ENCODE measurements around the gene ARF1. TPM values are rescaled to one million over a fixed set of nuclear protein-coding genes. Genes with fewer than 3 reads are reported as not detected.

Gene ARF1
- polyA plus RNA-seq, 1 experiment, result 933 TPM

DNA sequence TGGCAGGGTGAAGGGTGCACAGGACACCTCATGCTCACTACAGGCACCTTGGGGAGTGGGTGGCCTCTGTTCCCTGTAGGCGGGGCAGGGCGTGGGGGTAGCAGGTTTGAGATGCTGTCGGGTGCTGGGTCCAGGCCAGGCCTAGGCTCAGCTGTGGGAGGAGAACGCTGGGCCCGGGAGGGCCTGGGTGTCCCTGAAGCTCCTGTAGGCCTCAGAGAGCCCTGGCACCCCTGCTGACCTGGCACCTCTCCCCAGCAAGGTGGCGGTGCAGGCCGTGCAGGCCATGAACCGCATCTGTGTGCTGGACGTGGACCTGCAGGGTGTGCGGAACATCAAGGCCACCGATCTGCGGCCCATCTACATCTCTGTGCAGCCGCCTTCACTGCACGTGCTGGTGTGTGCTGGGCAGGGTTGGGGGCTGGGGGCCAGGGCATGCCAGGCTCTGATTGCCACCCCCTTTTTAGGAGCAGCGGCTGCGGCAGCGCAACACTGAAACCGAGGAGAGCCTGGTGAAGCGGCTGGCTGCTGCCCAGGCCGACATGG, 64.7 kb downstream of the ARF1 start:
- H3K4me3 ChIP-seq (ENCODE audit: low read depth, low read length), result no peak overlapping the region
- TF ChIP-seq, protein P1, sequence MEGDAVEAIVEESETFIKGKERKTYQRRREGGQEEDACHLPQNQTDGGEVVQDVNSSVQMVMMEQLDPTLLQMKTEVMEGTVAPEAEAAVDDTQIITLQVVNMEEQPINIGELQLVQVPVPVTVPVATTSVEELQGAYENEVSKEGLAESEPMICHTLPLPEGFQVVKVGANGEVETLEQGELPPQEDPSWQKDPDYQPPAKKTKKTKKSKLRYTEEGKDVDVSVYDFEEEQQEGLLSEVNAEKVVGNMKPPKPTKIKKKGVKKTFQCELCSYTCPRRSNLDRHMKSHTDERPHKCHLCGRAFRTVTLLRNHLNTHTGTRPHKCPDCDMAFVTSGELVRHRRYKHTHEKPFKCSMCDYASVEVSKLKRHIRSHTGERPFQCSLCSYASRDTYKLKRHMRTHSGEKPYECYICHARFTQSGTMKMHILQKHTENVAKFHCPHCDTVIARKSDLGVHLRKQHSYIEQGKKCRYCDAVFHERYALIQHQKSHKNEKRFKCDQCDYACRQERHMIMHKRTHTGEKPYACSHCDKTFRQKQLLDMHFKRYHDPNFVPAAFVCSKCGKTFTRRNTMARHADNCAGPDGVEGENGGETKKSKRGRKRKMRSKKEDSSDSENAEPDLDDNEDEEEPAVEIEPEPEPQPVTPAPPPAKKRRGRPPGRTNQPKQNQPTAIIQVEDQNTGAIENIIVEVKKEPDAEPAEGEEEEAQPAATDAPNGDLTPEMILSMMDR (IDR thresholded peaks at IDR 0.05; ENCODE audit: insufficient read depth, low read depth, low read length), result no peak
- ChIA-PET POLR2A (no interaction called here), CTCF (interaction anchor here (2.2 kb wide), 1 partner anchor 18 kb away, joined by 7 read pairs; the partner anchor contains the start of gene IBA57)
- no peaks in the 10 kb centered on the region for H3K27me3 ChIP-seq (ENCODE audit: control insufficient read depth, insufficient read depth, low read length)
- H3K36me3 ChIP-seq (ENCODE audit: control insufficient read depth, insufficient read depth, low read length), result peaks cover 23% of the 10 kb centered on the region
- DNase-seq (ENCODE audit: low read depth), result no peak

DNA sequence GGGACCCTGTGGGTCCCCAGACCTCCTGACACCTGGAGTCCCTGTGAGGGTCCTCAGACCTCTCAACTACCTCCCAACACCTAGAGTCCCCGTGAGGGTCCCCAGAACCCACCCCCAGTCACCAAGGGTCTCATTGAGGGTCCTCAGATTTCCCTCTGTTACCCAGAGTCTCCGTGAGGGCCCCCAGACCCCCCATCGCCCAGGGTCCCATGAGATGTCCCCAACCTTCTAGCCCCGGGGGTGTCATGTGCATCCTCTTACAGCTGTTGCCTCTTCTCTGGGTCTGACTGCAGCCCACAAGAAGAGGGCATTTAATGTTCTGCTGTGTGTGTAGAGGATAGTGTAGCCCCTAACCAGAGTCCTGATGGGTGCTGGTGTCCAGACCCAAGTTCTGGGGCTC, 65.3 kb downstream of the ARF1 start:
- TF ChIP-seq, protein P1 (IDR thresholded peaks at IDR 0.05; ENCODE audit: insufficient read depth, low read depth, low read length), result no peak
- Histone ChIP-seq H3K27me3 (ENCODE audit: control insufficient read depth, insufficient read depth, low read length) (no peaks in the 10 kb centered on the region), H3K4me3 (ENCODE audit: low read depth, low read length) (no peak overlapping the region), H3K36me3 (ENCODE audit: control insufficient read depth, insufficient read depth, low read length) (peaks cover 20% of the 10 kb centered on the region)
- POLR2A ChIA-PET, result no interaction called here
- CTCF ChIA-PET, result interaction anchor here (2.2 kb wide), 1 partner anchor 18 kb away, joined by 7 read pairs; the partner anchor contains the start of gene IBA57
- no peak for DNase-seq (ENCODE audit: low read depth)

GRCh38 chr1:228148196-228148861, 65.8 kb downstream of the ARF1 start:
- Histone ChIP-seq H3K4me3 (ENCODE audit: low read depth, low read length) (no peak overlapping the region), H3K27me3 (ENCODE audit: control insufficient read depth, insufficient read depth, low read length) (no peaks in the 10 kb centered on the region), H3K36me3 (ENCODE audit: control insufficient read depth, insufficient read depth, low read length) (peaks cover 19% of the 10 kb centered on the region)
- DNase-seq (ENCODE audit: low read depth), result no peak
- CTCF ChIA-PET, result interaction anchor here (1.0 to 2.2 kb wide), 2 partner anchors 17 to 18 kb away, joined by 3 to 7 read pairs; partner anchors contain the start of gene IBA57
- TF ChIP-seq, protein P1 (IDR thresholded peaks at IDR 0.05; ENCODE audit: insufficient read depth, low read depth, low read length), result no peak
- POLR2A ChIA-PET, result no interaction called here

Small RNAs within 50 kb of the gene (small RNA-seq; reads per million reads assigned to genes)
- gene AL359510.1 (ENCODE audit: insufficient read length, low read depth, low replicate concordance), result not detected

Other genes with a start within 250 kb of the ARF1 start
- gene WNT9A, start 134.8 kb upstream of the ARF1 start, polyA plus RNA-seq (2011; rRNA removed), result 0.85 and 1.5 TPM in 2 replicates
- gene WNT3A, start 75.7 kb upstream of the ARF1 start, polyA plus RNA-seq (2011; rRNA removed), result not detected in 2 replicates
- 4.2 and 6.2 TPM in 2 replicates for gene C1orf35, start 20.6 kb downstream of the ARF1 start, polyA plus RNA-seq (2011; rRNA removed)
- 50.8 and 80.8 TPM in 2 replicates for gene MRPL55, start 26.6 kb downstream of the ARF1 start, polyA plus RNA-seq (2011; rRNA removed)
- 282 and 373 TPM in 2 replicates for gene GUK1, start 57.6 kb downstream of the ARF1 start, polyA plus RNA-seq (2011; rRNA removed)
- 0.77 and 0.92 TPM in 2 replicates for gene GJC2, start 67.2 kb downstream of the ARF1 start, polyA plus RNA-seq (2011; rRNA removed)
- gene IBA57, start 83.1 kb downstream of the ARF1 start, polyA plus RNA-seq (2011; rRNA removed), result 1.2 and 2.8 TPM in 2 replicates
- gene OBSCN, start 125.3 kb downstream of the ARF1 start, polyA plus RNA-seq (2011; rRNA removed), result 2.9 and 3.8 TPM in 2 replicates